Uterus (tissue), 4 donors: Measurements from ENCODE around the gene ADCY7. TPM values are rescaled to one million over a fixed set of nuclear protein-coding genes. Genes with fewer than 3 reads are reported as not detected.

Source experiments
- DNase-seq, 2 donors: peaks; one replicate each; pipeline ENCODE4 v3.0.0-alpha.2; 2019 to 2020
- H3K27ac ChIP-seq, 2 donors: fragments of 200-600 bp; sonication (generic); 1 replicate in 1 of 2; 2 replicates in 1 of 2; pipeline ENCODE4 v1.5.1; 2016 to 2018
- H3K27me3 ChIP-seq, 2 donors: fragments of 200-600 bp; sonication (generic); one replicate each; pipeline ENCODE4 v1.5.1; 2018 to 2019; ENCODE audit warnings: control low read depth in 1 of 2
- H3K36me3 ChIP-seq, 2 donors: fragments of 200-600 bp; sonication (generic); one replicate each; pipeline ENCODE4 v1.5.1; 2019; ENCODE audit warnings: control low read depth in 1 of 2
- H3K4me1 ChIP-seq, 2 donors: fragments of 200-600 bp; sonication (generic); one replicate each; pipeline ENCODE4 v1.5.1; 2018 to 2019; ENCODE audit warnings: control low read depth in 1 of 2
- H3K4me3 ChIP-seq, 2 donors: fragments of 200-600 bp; sonication (generic); 1 replicate in 1 of 2; 2 replicates in 1 of 2; pipeline ENCODE4 v1.5.1; 2018 to 2019; ENCODE audit warnings: mild to moderate bottlenecking in 1 of 2
- H3K9me3 ChIP-seq, 2 donors: fragments of 200-600 bp; sonication (generic); one replicate each; pipeline ENCODE4 v1.5.1; 2019; ENCODE audit warnings: control low read depth in 1 of 2
- POLR2A ChIP-seq, 2 donors: fragments of 450-650 bp; IDR thresholded peaks; one replicate each; pipeline ENCODE4 v1.6.1; 2016; ENCODE audit warnings: antibody characterized with exemption in 2 of 2, mild to moderate bottlenecking in 1 of 2, moderate library complexity in 1 of 2
- intact Hi-C: fragments of 100-400 bp; cut with DNase I; formaldehyde crosslinking; loops from one replicate; pipeline ENCODE4 v1.15.1; 2023; ENCODE audit warnings: low total_unique reads
- total RNA-seq, 4 donors: library from RNA; depleted of rRNA in 3 of 4; stranded (reverse); fragments of >200 nt in 3 of 4; gene quantifications; one replicate each; pipeline versions ENCODE4 v1.1.0 to v1.2.4, GENCODE V29; 2014 to 2023
- TF ChIP-seq, protein P1 (sequence below), 4 experiments: fragments of 200-600 bp in 2 of 4; fragments of 450-650 bp in 2 of 4; sonication (generic) in 2 of 4; IDR thresholded peaks; one replicate each; pipeline ENCODE4 v1.5.1; 2016 to 2019; ENCODE audit warnings: antibody characterized with exemption in 4 of 4, mild to moderate bottlenecking in 2 of 4, moderate library complexity in 1 of 4
- donor health status: DM: yes; HTN: yes; CAD: no.

The ADCY7 gene
- total RNA-seq, 4 donors from 2014 or later, result 3.3 to 25.9 (median 6.6) TPM

GRCh38 chr16:50271148-50272041 is 5.0 kb downstream of the ADCY7 start:
- H3K4me1 ChIP-seq, result peaks cover 0 to 4% of the 10 kb centered on the region in 2 donors
- TF ChIP-seq, protein P1, sequence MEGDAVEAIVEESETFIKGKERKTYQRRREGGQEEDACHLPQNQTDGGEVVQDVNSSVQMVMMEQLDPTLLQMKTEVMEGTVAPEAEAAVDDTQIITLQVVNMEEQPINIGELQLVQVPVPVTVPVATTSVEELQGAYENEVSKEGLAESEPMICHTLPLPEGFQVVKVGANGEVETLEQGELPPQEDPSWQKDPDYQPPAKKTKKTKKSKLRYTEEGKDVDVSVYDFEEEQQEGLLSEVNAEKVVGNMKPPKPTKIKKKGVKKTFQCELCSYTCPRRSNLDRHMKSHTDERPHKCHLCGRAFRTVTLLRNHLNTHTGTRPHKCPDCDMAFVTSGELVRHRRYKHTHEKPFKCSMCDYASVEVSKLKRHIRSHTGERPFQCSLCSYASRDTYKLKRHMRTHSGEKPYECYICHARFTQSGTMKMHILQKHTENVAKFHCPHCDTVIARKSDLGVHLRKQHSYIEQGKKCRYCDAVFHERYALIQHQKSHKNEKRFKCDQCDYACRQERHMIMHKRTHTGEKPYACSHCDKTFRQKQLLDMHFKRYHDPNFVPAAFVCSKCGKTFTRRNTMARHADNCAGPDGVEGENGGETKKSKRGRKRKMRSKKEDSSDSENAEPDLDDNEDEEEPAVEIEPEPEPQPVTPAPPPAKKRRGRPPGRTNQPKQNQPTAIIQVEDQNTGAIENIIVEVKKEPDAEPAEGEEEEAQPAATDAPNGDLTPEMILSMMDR (IDR thresholded peaks at IDR 0.05), result no peak
- no peak for TF ChIP-seq POLR2A (IDR thresholded peaks at IDR 0.05)
- no peak for DNase-seq
- no peaks in the 10 kb centered on the region for H3K9me3 ChIP-seq
- H3K36me3 ChIP-seq, result no peaks in the 10 kb centered on the region
- no peaks in the 10 kb centered on the region for H3K27me3 ChIP-seq
- intact Hi-C loops, result no loop called here
- H3K4me3 ChIP-seq, result no peak overlapping the region
- H3K27ac ChIP-seq, result no peak overlapping the region

GRCh38 chr16:50272111-50272571 is 5.8 kb downstream of the ADCY7 start:
- no peak for TF ChIP-seq POLR2A (IDR thresholded peaks at IDR 0.05)
- TF ChIP-seq, protein P1 (IDR thresholded peaks at IDR 0.05), result no peak
- DNase-seq, result no peak
- H3K9me3 ChIP-seq, result no peaks in the 10 kb centered on the region

DNA sequence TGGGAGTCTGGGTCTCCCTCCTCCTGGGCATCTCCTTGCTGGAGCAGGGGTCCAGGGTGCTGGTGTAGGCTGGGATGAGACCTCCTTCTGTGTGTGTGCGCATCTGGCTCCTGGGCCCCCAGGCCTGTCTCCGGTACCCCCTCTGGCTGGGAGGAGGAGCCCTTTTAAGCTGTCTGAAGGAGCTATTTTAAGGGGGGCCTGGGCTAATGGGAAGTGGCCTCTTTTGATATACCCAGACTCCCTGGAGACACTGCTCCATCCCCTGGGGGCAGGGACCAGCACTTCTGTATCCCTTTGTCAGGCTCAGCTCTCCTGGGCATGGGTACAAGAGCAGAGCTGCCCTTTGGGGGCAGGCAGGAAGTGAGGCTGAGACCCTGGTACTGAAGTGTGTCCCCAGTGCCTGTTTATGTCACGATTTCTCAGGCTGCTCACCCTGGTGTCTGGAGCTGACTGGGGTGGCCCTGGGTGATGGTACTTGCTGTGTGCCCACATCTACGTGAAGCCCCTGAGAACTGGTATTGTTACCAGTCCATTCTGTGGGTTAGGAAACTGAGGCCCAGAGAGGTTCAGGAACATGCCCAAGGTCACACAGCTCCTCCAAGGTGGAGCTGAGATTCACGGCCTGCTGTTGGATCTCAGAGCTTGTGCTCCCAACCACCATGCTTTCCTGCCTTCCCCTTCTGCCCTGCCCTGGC is 6.5 kb downstream of the ADCY7 start:
- H3K27ac ChIP-seq, result no peak overlapping the region
- no peak for DNase-seq

More at GRCh38 chr16:50272111-50272571, 5.8 kb downstream of the ADCY7 start:
- H3K27ac ChIP-seq, result no peak overlapping the region
- no peaks in the 10 kb centered on the region for H3K36me3 ChIP-seq
- no peaks in the 10 kb centered on the region for H3K4me1 ChIP-seq
- H3K4me3 ChIP-seq, result no peak overlapping the region
- intact Hi-C loops, result no loop called here
- H3K27me3 ChIP-seq, result no peaks in the 10 kb centered on the region

GRCh38 chr16:50273382-50273690 is 7.0 kb downstream of the ADCY7 start:
- Histone ChIP-seq H3K9me3 (no peaks in the 10 kb centered on the region), H3K27me3 (no peaks in the 10 kb centered on the region), H3K36me3 (no peaks in the 10 kb centered on the region), H3K4me3 (no peak overlapping the region), H3K4me1 (no peaks in the 10 kb centered on the region), H3K27ac (no peak overlapping the region)
- intact Hi-C loops, result no loop called here
- TF ChIP-seq POLR2A (IDR thresholded peaks at IDR 0.05), result no peak
- TF ChIP-seq, protein P1 (IDR thresholded peaks at IDR 0.05), result no peak
- DNase-seq, result no peak

More for the DNA sequence above, 6.5 kb downstream of the ADCY7 start:
- Histone ChIP-seq H3K4me1 (no peaks in the 10 kb centered on the region), H3K9me3 (no peaks in the 10 kb centered on the region), H3K36me3 (no peaks in the 10 kb centered on the region), H3K4me3 (no peak overlapping the region), H3K27me3 (no peaks in the 10 kb centered on the region)
- intact Hi-C loops, result no loop called here
- no peak for TF ChIP-seq POLR2A (IDR thresholded peaks at IDR 0.05)
- TF ChIP-seq, protein P1 (IDR thresholded peaks at IDR 0.05), result no peak

- Histone ChIP-seq H3K4me3 (no peak overlapping the region), H3K4me1 (no peaks in the 10 kb centered on the region), H3K27me3 (no peaks in the 10 kb centered on the region), H3K9me3 (no peaks in the 10 kb centered on the region), H3K27ac (no peak overlapping the region), H3K36me3 (no peaks in the 10 kb centered on the region)
- TF ChIP-seq, protein P1 (IDR thresholded peaks at IDR 0.05), result no peak
- TF ChIP-seq POLR2A (IDR thresholded peaks at IDR 0.05), result no peak
- DNase-seq, result no peak
- intact Hi-C loops, result no loop called here
Measured at GRCh38 chr16:50273888-50274325, 7.6 kb downstream of the ADCY7 start.
